ENCODE results near the gene INTS1. TPM values are rescaled to one million over a fixed set of nuclear protein-coding genes. Genes with fewer than 3 reads are reported as not detected.

INTS1 gene
- total and polyA plus RNA-seq, 2 donors (not counting 1 experiment from before 2014, with no cell fraction given), result 128 to 160 TPM

DNA sequence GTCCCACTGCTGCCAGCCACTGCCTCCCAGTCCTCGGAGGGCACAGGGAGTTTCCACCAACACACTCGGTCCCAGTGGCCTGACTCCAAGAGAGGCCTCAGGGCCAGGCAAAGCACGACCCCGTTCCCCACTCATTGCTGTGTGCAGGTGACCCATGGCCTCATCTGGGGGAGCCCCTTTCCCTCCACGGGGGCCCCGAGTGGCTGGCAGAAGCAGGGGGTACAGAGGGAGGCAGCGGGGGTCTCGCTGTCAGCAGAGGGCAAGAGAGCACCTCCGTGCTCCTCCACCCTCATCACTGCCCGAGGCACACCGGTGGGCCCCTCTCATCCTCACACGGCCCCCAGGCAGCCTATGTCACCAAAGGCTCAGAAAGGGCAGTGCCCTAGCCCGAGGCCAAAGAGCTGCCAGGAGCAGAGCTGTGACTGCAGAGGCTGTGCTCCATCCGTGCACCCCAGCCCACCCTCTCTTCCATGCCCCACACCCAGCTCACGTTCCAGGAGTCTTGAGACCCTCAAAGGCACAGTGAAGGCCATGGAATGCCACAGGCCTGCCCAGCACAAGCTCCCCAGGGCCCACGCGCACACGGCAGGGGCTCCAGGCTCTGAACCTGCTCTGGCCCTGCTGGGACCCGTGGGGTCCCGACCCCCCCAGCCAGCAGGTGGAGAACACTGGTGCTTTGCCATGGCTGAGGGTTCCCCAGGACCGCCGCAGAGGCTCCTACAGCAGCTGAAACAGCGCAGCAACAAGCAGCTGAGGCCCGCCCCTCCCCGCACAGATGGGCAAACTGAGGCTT lies 70.9 kb downstream of the INTS1 start:
- Histone ChIP-seq H3K4me2 (replicated peaks; ENCODE audit: low read depth, low read length, poor library complexity, severe bottlenecking) (no peak overlapping the region), H3K36me3 (replicated peaks in 1 of 2; ENCODE audit: control extremely low read depth in 1 of 2, control insufficient read depth in 1 of 2, extremely low read depth in 1 of 2, insufficient read depth in 2 of 2, low read length in 1 of 2) (no peaks in the 10 kb centered on the region), H3K27me3 (replicated peaks in 1 of 4; ENCODE audit: control extremely low read depth in 1 of 4, control insufficient read depth in 3 of 4, insufficient read depth in 4 of 4, low read length in 3 of 4) (peaks cover 0 to 19% (median 3%) of the 10 kb centered on the region in 4 experiments), H3K79me2 (ENCODE audit: control insufficient read depth, insufficient read depth, low read length) (no peaks in the 10 kb centered on the region), H3K27ac (ENCODE audit: low read length in 2 of 2) (no peak overlapping the region), H4K20me1 (ENCODE audit: control insufficient read depth, insufficient read depth, low read length, poor library complexity, severe bottlenecking) (no peaks in the 10 kb centered on the region), H3K4me1 (ENCODE audit: control insufficient read depth in 2 of 2, insufficient read depth in 2 of 2, low read length in 2 of 2) (peaks cover 0 to 8% of the 10 kb centered on the region in 2 donors), H3K4me3 (ENCODE audit: control extremely low read depth in 1 of 5, extremely low read depth in 1 of 5, insufficient read depth in 1 of 5, low read depth in 2 of 5, low read length in 4 of 5) (no peak overlapping the region), H3K9ac (ENCODE audit: low read length) (no peak overlapping the region), H3K9me3 (ENCODE audit: control extremely low read depth in 1 of 3, control insufficient read depth in 2 of 3, insufficient read depth in 1 of 3, low read length in 2 of 3) (peaks cover 0 to 5% (median 0%) of the 10 kb centered on the region in 3 donors), H2AFZ (ENCODE audit: insufficient read depth, low read depth, low read length, poor library complexity, severe bottlenecking) (no peak overlapping the region)
- Mint-ChIP-seq H3K27ac (no peak overlapping the region), H3K27me3 (peaks cover 9% of the 10 kb centered on the region), H3K4me3 (no peak overlapping the region), H3K9me3 (ENCODE audit: insufficient read depth) (no peaks in the 10 kb centered on the region), H3K4me1 (peaks cover 4% of the 10 kb centered on the region)
- WGBS (ENCODE audit: insufficient coverage), result 85% methylated on average over 23 of the region's 25 CpGs
- no peak for TF ChIP-seq EZH2 (IDR thresholded peaks at IDR 0.05; ENCODE audit: borderline replicate concordance, insufficient read depth, low read depth, low read length, poor library complexity, severe bottlenecking)
- TF ChIP-seq, protein P1, sequence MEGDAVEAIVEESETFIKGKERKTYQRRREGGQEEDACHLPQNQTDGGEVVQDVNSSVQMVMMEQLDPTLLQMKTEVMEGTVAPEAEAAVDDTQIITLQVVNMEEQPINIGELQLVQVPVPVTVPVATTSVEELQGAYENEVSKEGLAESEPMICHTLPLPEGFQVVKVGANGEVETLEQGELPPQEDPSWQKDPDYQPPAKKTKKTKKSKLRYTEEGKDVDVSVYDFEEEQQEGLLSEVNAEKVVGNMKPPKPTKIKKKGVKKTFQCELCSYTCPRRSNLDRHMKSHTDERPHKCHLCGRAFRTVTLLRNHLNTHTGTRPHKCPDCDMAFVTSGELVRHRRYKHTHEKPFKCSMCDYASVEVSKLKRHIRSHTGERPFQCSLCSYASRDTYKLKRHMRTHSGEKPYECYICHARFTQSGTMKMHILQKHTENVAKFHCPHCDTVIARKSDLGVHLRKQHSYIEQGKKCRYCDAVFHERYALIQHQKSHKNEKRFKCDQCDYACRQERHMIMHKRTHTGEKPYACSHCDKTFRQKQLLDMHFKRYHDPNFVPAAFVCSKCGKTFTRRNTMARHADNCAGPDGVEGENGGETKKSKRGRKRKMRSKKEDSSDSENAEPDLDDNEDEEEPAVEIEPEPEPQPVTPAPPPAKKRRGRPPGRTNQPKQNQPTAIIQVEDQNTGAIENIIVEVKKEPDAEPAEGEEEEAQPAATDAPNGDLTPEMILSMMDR (IDR thresholded peaks at IDR 0.05), result no peak
- DNase-seq, result no peak
- CTCF ChIA-PET, result interaction anchor here (0.9 to 1.5 kb wide), 3 partner anchors 38 to 1111 kb away, joined by 3 to 5 read pairs (median 3); no protein-coding TSS in a partner anchor
- intact Hi-C loops (cut with micrococcal nuclease), result loop anchor here (5.0 kb wide), 1 partner anchor 241 kb away; no protein-coding TSS in a partner anchor
- no peak for ATAC-seq (ENCODE audit: low read depth)
- POLR2A ChIA-PET, result no interaction called here

Measured in B cell (primary cell).